Parathyroid adenoma (tissue), 2 donors: ENCODE measurements around the gene MPV17.
"Not testable (repeated sequence)": the region's sequence is repeated elsewhere in the genome, so short reads cannot be mapped to it uniquely, and the experiment has no call there.

Experiments
- H2AFZ ChIP-seq: fragments of 300-600 bp; sonication (generic); one replicate; pipeline ENCODE4 v1.7.0; 2017; ENCODE audit warnings: antibody characterized with exemption, mild to moderate bottlenecking
- H3K27ac ChIP-seq: fragments of 300-600 bp; sonication (generic); one replicate; pipeline ENCODE4 v1.7.0; 2017
- H3K27me3 ChIP-seq: fragments of 300-600 bp; sonication (generic); one replicate; pipeline ENCODE4 v1.7.0; 2017; ENCODE audit warnings: low read length; ENCODE audit not compliant: control insufficient read depth, insufficient read depth
- H3K36me3 ChIP-seq: fragments of 300-600 bp; sonication (generic); one replicate; pipeline ENCODE4 v1.7.0; 2017; ENCODE audit warnings: low read length; ENCODE audit not compliant: control insufficient read depth, insufficient read depth
- H3K4me1 ChIP-seq: fragments of 300-600 bp; sonication (generic); one replicate; pipeline ENCODE4 v1.7.0; 2017; ENCODE audit warnings: control low read depth
- H3K4me2 ChIP-seq: fragments of 300-600 bp; sonication (generic); one replicate; pipeline ENCODE4 v1.7.0; 2017; ENCODE audit warnings: low read length
- H3K4me3 ChIP-seq: fragments of 300-600 bp; sonication (generic); one replicate; pipeline ENCODE4 v1.7.0; 2017; ENCODE audit warnings: low read depth, low read length
- H3K79me2 ChIP-seq: fragments of 300-600 bp; sonication (generic); one replicate; pipeline ENCODE4 v1.7.0; 2017; ENCODE audit warnings: control low read depth
- H3K9ac ChIP-seq: fragments of 300-600 bp; sonication (generic); one replicate; pipeline ENCODE4 v1.7.0; 2017; ENCODE audit warnings: mild to moderate bottlenecking
- H3K9me3 ChIP-seq: fragments of 300-600 bp; sonication (generic); one replicate; pipeline ENCODE4 v1.7.0; 2017; ENCODE audit warnings: low read length; ENCODE audit not compliant: control insufficient read depth
- CTCF ChIP-seq: fragments of 300-600 bp; sonication (generic); IDR thresholded peaks from one replicate; pipeline ENCODE4 v1.7.0; 2017; ENCODE audit warnings: antibody characterized with exemption, mild to moderate bottlenecking
- donor health status: primary hyperparathyroidism.

The MPV17 gene

GRCh38 chr2:27322301-27322765 is 564 bp downstream of the MPV17 start:
- H3K27ac ChIP-seq, result peak overlapping the region; percentile 97
- peak overlapping the region; percentile 90 for H2AFZ ChIP-seq
- no peaks in the 10 kb centered on the region for H3K27me3 ChIP-seq
- H3K4me2 ChIP-seq, result peak overlapping the region; percentile 96
- H3K4me1 ChIP-seq, result peaks cover 18% of the 10 kb centered on the region
- no peaks in the 10 kb centered on the region for H3K9me3 ChIP-seq
- H3K36me3 ChIP-seq, result no peaks in the 10 kb centered on the region
- peak overlapping the region; percentile 64 for H3K9ac ChIP-seq
- TF ChIP-seq CTCF, result no peak
- H3K79me2 ChIP-seq, result no peaks in the 10 kb centered on the region
- peak overlapping the region; percentile 95 for H3K4me3 ChIP-seq

- Histone ChIP-seq H3K9ac (no peak overlapping the region), H3K27me3 (no peaks in the 10 kb centered on the region), H3K79me2 (peaks cover 3% of the 10 kb centered on the region), H3K27ac (peak overlapping the region; percentile 97), H3K9me3 (no peaks in the 10 kb centered on the region), H3K36me3 (no peaks in the 10 kb centered on the region), H3K4me2 (no peak overlapping the region), H3K4me3 (no peak overlapping the region), H3K4me1 (peaks cover 18% of the 10 kb centered on the region), H2AFZ (peak overlapping the region; percentile 26)
- peak; percentile 63 for TF ChIP-seq CTCF
Measured at GRCh38 chr2:27320958-27321543, 1.8 kb downstream of the MPV17 start.

GRCh38 chr2:27319839-27320238 is 3.1 kb downstream of the MPV17 start:
- H3K9me3 ChIP-seq, H2AFZ ChIP-seq, H3K4me2 ChIP-seq, H3K27me3 ChIP-seq, H3K36me3 ChIP-seq, H3K27ac ChIP-seq, H3K79me2 ChIP-seq, H3K4me3 ChIP-seq, H3K9ac ChIP-seq: not testable (repeated sequence)
- peaks cover 18% of the 10 kb centered on the region for H3K4me1 ChIP-seq

- no peak for TF ChIP-seq CTCF
- H3K4me1 ChIP-seq, result peaks cover 14% of the 10 kb centered on the region
- no peaks in the 10 kb centered on the region for H3K27me3 ChIP-seq
- H3K4me2 ChIP-seq, result no peak overlapping the region
- no peak overlapping the region for H3K9ac ChIP-seq
- H3K79me2 ChIP-seq, result peaks cover 3% of the 10 kb centered on the region
- no peak overlapping the region for H3K27ac ChIP-seq
- no peaks in the 10 kb centered on the region for H3K9me3 ChIP-seq
- H3K4me3 ChIP-seq, result no peak overlapping the region
- H3K36me3 ChIP-seq, result no peaks in the 10 kb centered on the region
- no peak overlapping the region for H2AFZ ChIP-seq
Measured at GRCh38 chr2:27316655-27317412, 6.1 kb downstream of the MPV17 start.

- Histone ChIP-seq H3K9me3 (no peaks in the 10 kb centered on the region), H3K27me3 (no peaks in the 10 kb centered on the region), H3K4me1 (no peaks in the 10 kb centered on the region), H3K79me2 (peaks cover 3% of the 10 kb centered on the region), H2AFZ (no peak overlapping the region), H3K27ac (no peak overlapping the region), H3K4me2 (no peak overlapping the region), H3K9ac (no peak overlapping the region), H3K4me3 (no peak overlapping the region), H3K36me3 (no peaks in the 10 kb centered on the region)
- no peak for TF ChIP-seq CTCF
Measured at GRCh38 chr2:27315122-27315521, 7.8 kb downstream of the MPV17 start.
